OCI-LY7 (cell line): ENCODE measurements around the gene ARV1. TPM values are rescaled to one million over a fixed set of nuclear protein-coding genes. Genes with fewer than 3 reads are reported as not detected.

ENCODE experiments used
- BruUV-seq: library from RNA; stranded (reverse); fragments of 400-500 nt; replicated peaks from 2 replicates; lab custom pipeline; 2021; lab: Mats Ljungman, UMichigan
- CTCF ChIA-PET: fragments of 300-600 bp; sonication (Branson Sonifier 250); formaldehyde crosslinking; loops from one replicate; lab custom pipeline; 2022; ENCODE audit warnings: antibody characterized with exemption; ENCODE audit not compliant: unreplicated experiment; lab: Charles Lee
- POLR2A ChIA-PET: fragments of 300-600 bp; sonication (Branson Sonifier 250); formaldehyde crosslinking; loops from one replicate; lab custom pipeline; 2022; ENCODE audit warnings: antibody characterized with exemption; lab: Charles Lee
- DNase-seq: peaks from one replicate; pipeline ENCODE4 v3.0.0-alpha.2; 2015; ENCODE audit warnings: low spot score
- H2AFZ ChIP-seq: fragments of 200-600 bp; sonication (generic), shearing (Covaris generic); 2 replicates; pipeline ENCODE4 v1.6.1; 2014; ENCODE audit warnings: mild to moderate bottlenecking, antibody characterized with exemption, low read length, moderate library complexity
- H3K27ac ChIP-seq: fragments of 200-600 bp; sonication (generic); 2 replicates; pipeline ENCODE4 v1.5.1; 2014; ENCODE audit warnings: mixed run types, low read depth, mild to moderate bottlenecking, moderate library complexity, low read length, inconsistent platforms; ENCODE audit not compliant: poor library complexity, severe bottlenecking
- H3K36me3 ChIP-seq: fragments of 200-600 bp; sonication (generic); 2 replicates; pipeline ENCODE4 v1.6.1; 2014; ENCODE audit warnings: mild to moderate bottlenecking, antibody characterized with exemption, low read length, moderate library complexity, mixed read lengths; ENCODE audit not compliant: insufficient read depth
- H3K4me1 ChIP-seq: fragments of 200-600 bp; sonication (generic); 2 replicates; pipeline ENCODE4 v1.5.1; 2014; ENCODE audit warnings: mild to moderate bottlenecking, low read length; ENCODE audit not compliant: insufficient read depth, poor library complexity, severe bottlenecking
- H3K4me2 ChIP-seq: fragments of 200-600 bp; sonication (generic); 2 replicates; pipeline ENCODE4 v1.6.1; 2014; ENCODE audit warnings: mild to moderate bottlenecking, low read length
- H3K4me3 ChIP-seq: fragments of 200-600 bp; sonication (generic); 2 replicates; pipeline ENCODE4 v1.5.1; 2014; ENCODE audit warnings: mild to moderate bottlenecking, low read depth, low read length; ENCODE audit not compliant: poor library complexity, severe bottlenecking
- H3K79me2 ChIP-seq: fragments of 200-600 bp; sonication (generic); 2 replicates; pipeline ENCODE4 v1.6.1; 2016; ENCODE audit warnings: low read depth, mild to moderate bottlenecking, low read length, moderate library complexity, mixed read lengths; ENCODE audit not compliant: insufficient read depth
- H3K9me2 ChIP-seq: fragments of 200-600 bp; sonication (generic); 2 replicates; pipeline ENCODE4 v1.6.1; 2016; ENCODE audit warnings: mild to moderate bottlenecking, low read length, mixed read lengths; ENCODE audit not compliant: insufficient read depth
- H3K9me3 ChIP-seq: fragments of 200-600 bp; sonication (generic); 2 replicates; pipeline ENCODE4 v1.6.1; 2014; ENCODE audit warnings: mild to moderate bottlenecking, mixed run types, low read length, mixed read lengths
- H4K20me1 ChIP-seq: fragments of 200-600 bp; sonication (generic); 2 replicates; pipeline ENCODE4 v1.6.1; 2014; ENCODE audit warnings: mild to moderate bottlenecking, antibody characterized with exemption, low read length, moderate library complexity, mixed read lengths; ENCODE audit not compliant: insufficient read depth
- EZH2phosphoT487 ChIP-seq: fragments of 200-600 bp; sonication (generic); IDR thresholded peaks from 2 replicates; pipeline ENCODE4 v1.6.1; 2018; ENCODE audit warnings: low read depth, borderline replicate concordance, mild to moderate bottlenecking, mixed run types, antibody characterized with exemption, low read length, moderate library complexity, mixed read lengths
- intact Hi-C: fragments of 100-400 bp; cut with micrococcal nuclease; formaldehyde crosslinking; loops from one replicate; pipeline ENCODE4 v1.10.0; 2022; ENCODE audit not compliant: unreplicated experiment
- total RNA-seq, 2 experiments: library from RNA; depleted of rRNA in 1 of 2; stranded (reverse); fragments of >200 nt in 1 of 2; shearing (Covaris generic) in 1 of 2; gene quantifications; 2 replicates each; pipeline ENCODE4 v1.2.3, GENCODE V29; 2014 to 2022
- TF ChIP-seq, protein P1 (sequence below): fragments of 200-600 bp; sonication (generic); conservative IDR thresholded peaks from 2 replicates; pipeline ENCODE4 v1.5.1; 2014; ENCODE audit warnings: mild to moderate bottlenecking, antibody characterized with exemption, low read length, moderate library complexity, mixed read lengths

ARV1 gene
- total RNA-seq, 2 experiments from 2014 or later, result 15.1 to 21.2 TPM

DNA sequence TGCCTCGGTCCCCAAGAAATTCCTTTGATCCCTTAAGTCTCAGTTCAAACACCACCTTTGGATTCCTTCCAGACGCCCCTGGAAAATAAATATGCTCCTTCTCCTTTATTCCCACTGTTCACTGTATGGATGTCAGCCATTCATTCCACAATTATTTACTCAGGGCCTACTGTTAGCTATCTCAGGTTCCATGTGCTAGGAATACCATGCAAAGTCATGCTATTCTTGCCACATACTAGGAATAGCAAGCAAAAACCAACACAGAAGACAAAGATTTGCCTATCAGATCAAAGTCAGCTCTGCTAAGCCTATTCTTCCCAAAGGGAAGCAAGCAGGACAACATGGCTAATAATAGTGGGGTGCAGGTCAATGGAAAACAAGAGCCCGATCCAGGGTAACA is 30.0 kb upstream of the ARV1 start:
- no peaks in the 10 kb centered on the region for H3K79me2 ChIP-seq
- ChIA-PET POLR2A (no interaction called here), CTCF (no interaction called here)
- intact Hi-C loops, result no loop called here
- DNase-seq, result no peak
- H2AFZ ChIP-seq, result no peak overlapping the region
- no peaks in the 10 kb centered on the region for H3K9me2 ChIP-seq
- peaks cover 8% of the 10 kb centered on the region for H3K4me1 ChIP-seq
- no TSS peak for BruUV-seq
- no peak overlapping the region for H3K4me3 ChIP-seq
- no peaks in the 10 kb centered on the region for H4K20me1 ChIP-seq
- H3K27ac ChIP-seq, result no peak overlapping the region
- peaks cover 31% of the 10 kb centered on the region for H3K36me3 ChIP-seq
- H3K9me3 ChIP-seq, result no peaks in the 10 kb centered on the region
- TF ChIP-seq EZH2phosphoT487, result no peak
- TF ChIP-seq, protein P1, sequence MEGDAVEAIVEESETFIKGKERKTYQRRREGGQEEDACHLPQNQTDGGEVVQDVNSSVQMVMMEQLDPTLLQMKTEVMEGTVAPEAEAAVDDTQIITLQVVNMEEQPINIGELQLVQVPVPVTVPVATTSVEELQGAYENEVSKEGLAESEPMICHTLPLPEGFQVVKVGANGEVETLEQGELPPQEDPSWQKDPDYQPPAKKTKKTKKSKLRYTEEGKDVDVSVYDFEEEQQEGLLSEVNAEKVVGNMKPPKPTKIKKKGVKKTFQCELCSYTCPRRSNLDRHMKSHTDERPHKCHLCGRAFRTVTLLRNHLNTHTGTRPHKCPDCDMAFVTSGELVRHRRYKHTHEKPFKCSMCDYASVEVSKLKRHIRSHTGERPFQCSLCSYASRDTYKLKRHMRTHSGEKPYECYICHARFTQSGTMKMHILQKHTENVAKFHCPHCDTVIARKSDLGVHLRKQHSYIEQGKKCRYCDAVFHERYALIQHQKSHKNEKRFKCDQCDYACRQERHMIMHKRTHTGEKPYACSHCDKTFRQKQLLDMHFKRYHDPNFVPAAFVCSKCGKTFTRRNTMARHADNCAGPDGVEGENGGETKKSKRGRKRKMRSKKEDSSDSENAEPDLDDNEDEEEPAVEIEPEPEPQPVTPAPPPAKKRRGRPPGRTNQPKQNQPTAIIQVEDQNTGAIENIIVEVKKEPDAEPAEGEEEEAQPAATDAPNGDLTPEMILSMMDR, result no peak
- H3K4me2 ChIP-seq, result no peak overlapping the region

DNA sequence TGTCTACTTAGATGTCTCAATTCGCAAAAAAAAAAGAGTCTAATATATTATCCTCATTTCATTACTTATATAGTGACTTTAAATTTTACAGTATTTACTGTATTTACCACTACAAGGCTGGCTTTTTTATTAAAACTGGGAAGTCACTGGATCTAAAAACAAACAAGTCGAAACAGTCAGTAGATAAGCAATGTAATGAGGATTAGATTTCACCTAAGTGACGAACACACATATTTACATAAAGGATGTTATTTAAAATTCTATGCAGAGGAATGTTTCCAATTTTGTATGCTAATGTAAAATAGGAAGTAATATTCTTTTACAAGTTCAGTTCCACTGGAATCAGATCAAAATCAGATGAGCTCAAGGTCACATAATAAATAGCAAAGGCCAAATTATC is 28.5 kb upstream of the ARV1 start:
- intact Hi-C loops, result no loop called here
- H3K9me2 ChIP-seq, result no peaks in the 10 kb centered on the region
- ChIA-PET POLR2A (interaction anchor here (1.1 to 1.7 kb wide), 4 partner anchors 8 to 22 kb away, joined by 4 to 6 read pairs (median 5); no protein-coding TSS in a partner anchor), CTCF (interaction anchor here (1.0 kb wide), 1 partner anchor 10 kb away, joined by 3 read pairs; no protein-coding TSS in a partner anchor)
- no peak overlapping the region for H3K4me2 ChIP-seq
- H3K9me3 ChIP-seq, result no peaks in the 10 kb centered on the region
- H2AFZ ChIP-seq, result no peak overlapping the region
- H3K4me1 ChIP-seq, result peaks cover 8% of the 10 kb centered on the region
- H3K79me2 ChIP-seq, result no peaks in the 10 kb centered on the region
- DNase-seq, result no peak
- no peaks in the 10 kb centered on the region for H4K20me1 ChIP-seq
- no peak for TF ChIP-seq EZH2phosphoT487
- TF ChIP-seq, protein P1, result no peak
- no peak overlapping the region for H3K27ac ChIP-seq
- H3K36me3 ChIP-seq, result peaks cover 24% of the 10 kb centered on the region
- BruUV-seq, result no TSS peak
- no peak overlapping the region for H3K4me3 ChIP-seq

DNA sequence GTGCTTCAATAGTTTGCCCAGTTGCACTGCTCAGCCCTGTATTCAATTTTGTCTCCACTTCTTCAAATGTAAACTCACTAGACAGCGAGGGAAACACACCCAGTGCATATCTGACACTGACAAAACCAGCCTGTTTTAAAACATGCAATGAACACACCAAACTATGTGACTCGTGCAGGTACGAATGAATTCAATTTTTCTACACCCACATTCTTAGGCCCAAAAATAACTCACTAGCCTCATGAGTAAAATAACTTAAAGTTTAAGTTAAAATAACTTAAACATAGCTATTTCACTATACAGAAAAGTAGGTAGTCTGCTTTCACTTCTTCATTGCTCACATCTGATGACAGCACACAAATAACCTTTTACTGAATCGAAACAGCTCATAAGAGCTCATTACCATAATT is 21.3 kb upstream of the ARV1 start:
- BruUV-seq, result no TSS peak
- POLR2A ChIA-PET, result interaction anchor here (0.6 to 3.7 kb wide), 9 partner anchors 8 to 26 kb away, joined by 3 to 26 read pairs (median 5); partner anchors contain the start of genes ARV1 and TTC13
- Histone ChIP-seq H3K9me3 (no peaks in the 10 kb centered on the region), H3K4me2 (no peak overlapping the region), H3K79me2 (no peaks in the 10 kb centered on the region), H2AFZ (no peak overlapping the region), H3K4me1 (peaks cover 14% of the 10 kb centered on the region), H3K4me3 (no peak overlapping the region), H3K36me3 (peaks cover 44% of the 10 kb centered on the region), H3K9me2 (no peaks in the 10 kb centered on the region), H4K20me1 (no peaks in the 10 kb centered on the region), H3K27ac (no peak overlapping the region)
- CTCF ChIA-PET, result interaction anchor here (1.2 kb wide), 1 partner anchor 9 kb away, joined by 4 read pairs; no protein-coding TSS in a partner anchor
- intact Hi-C loops, result no loop called here
- DNase-seq, result no peak
- TF ChIP-seq, protein P1, result no peak
- TF ChIP-seq EZH2phosphoT487, result no peak
